Measurements from ENCODE around the gene ZNF778. TPM values are rescaled to one million over a fixed set of nuclear protein-coding genes. Genes with fewer than 3 reads are reported as not detected.

The ZNF778 gene
- total and polyA plus RNA-seq, 2 of the 13 experiments (the other 11 are each of a cell fraction or from before 2014, with no cell fraction given), result 3.8 to 7.2 TPM

DNA sequence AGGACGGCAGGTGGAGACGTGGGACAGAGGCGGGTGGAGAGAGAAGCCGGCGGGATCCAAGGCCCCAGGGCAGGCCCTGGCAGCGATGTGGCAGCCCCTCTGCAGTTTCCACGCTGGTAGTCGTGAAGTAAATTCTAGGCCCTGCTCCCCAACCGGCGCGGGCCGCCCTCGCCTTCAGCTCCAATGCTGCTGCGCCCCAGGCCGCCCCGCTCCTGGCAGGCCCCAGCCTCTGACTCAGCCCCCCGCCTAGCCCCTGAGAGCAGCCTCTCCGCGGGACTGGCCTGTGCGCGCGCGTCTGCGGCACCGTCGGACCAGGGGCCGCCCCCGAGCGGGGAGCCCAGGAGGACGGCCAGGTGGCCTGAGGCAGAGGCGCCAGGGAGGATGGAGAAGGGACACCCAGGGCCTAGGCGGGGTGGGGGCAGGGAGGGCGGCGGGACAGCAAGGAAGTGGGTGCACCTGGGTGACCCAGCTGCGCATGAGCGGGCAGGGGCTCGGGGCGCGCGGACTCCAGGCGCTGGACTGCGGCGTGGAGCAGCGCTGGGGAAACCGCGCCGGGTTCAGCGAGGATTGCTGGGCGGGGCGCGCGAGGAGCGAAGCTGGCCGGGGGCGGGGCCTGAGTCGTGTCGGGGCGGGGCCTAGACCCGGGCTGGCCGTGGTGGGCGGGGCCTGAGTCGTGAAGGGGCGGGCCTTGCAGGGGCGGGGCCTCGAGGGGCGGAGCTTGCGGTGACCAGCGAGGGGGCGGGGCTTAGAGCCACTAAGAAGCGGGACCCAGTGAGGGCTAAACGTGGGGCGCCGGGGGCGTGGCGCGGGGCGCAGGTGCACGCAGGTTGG lies 29.6 kb downstream of the ZNF778 start (continued):
- TF ChIP-seq ZNF547 (CRISPR knock-in tag; IDR thresholded peaks at IDR 0.05) (peak; percentile 90), CHD2 (IDR thresholded peaks at IDR 0.05; ENCODE audit: low read depth, low read length) (0 out of 2 replicates have a peak, but pooled peaks have one; percentile 35), ZNF674 (CRISPR knock-in tag; IDR thresholded peaks at IDR 0.05; ENCODE audit: low read depth) (no peak), NFIC (IDR thresholded peaks at IDR 0.05; ENCODE audit: low read length) (no peak), ZNF225 (CRISPR knock-in tag; IDR thresholded peaks at IDR 0.05) (peak; percentile 75; the same call in 1 of the 2 replicates), NFE2L2 (IDR thresholded peaks at IDR 0.05; ENCODE audit: low read length) (no peak), NFATC3 (CRISPR knock-in tag; IDR thresholded peaks at IDR 0.05) (peak; percentile 75; the same call in 1 of the 2 replicates), ZC3H13 (CRISPR knock-in tag; IDR thresholded peaks at IDR 0.05) (peak; percentile 88; the same call in 1 of the 2 replicates), TMF1 (CRISPR knock-in tag; IDR thresholded peaks at IDR 0.05; ENCODE audit: low read depth) (peak; percentile 30), POGZ (CRISPR knock-in tag; IDR thresholded peaks at IDR 0.05) (no peak; the same call in 1 of the 2 replicates), MYNN (CRISPR knock-in tag; IDR thresholded peaks at IDR 0.05; ENCODE audit: low read depth) (no peak; the same call in 1 of the 2 replicates), ZNF775 (CRISPR knock-in tag; IDR thresholded peaks at IDR 0.05; ENCODE audit: borderline replicate concordance) (peak; percentile 94), ZNF451 (CRISPR knock-in tag; IDR thresholded peaks at IDR 0.05) (peak; percentile 79), TAF15 (IDR thresholded peaks at IDR 0.05; ENCODE audit: low read depth, low read length, poor library complexity, severe bottlenecking) (no peak), TOPORS (CRISPR knock-in tag; IDR thresholded peaks at IDR 0.05) (0 out of 2 replicates have a peak, but pooled peaks have one; percentile 22), ARNTL (CRISPR knock-in tag; IDR thresholded peaks at IDR 0.05) (peak; percentile 16; the same call in 1 of the 2 replicates), ZNF124 (CRISPR knock-in tag; IDR thresholded peaks at IDR 0.05) (no peak; the same call in 1 of the 2 replicates), CBX5 (CRISPR knock-in tag; IDR thresholded peaks at IDR 0.05; ENCODE audit: borderline replicate concordance) (peak; percentile 62), ZNF292 (CRISPR knock-in tag; IDR thresholded peaks at IDR 0.05; ENCODE audit: borderline replicate concordance, low read depth) (no peak; the same call in 1 of the 2 replicates), GTF2F1 (IDR thresholded peaks at IDR 0.05; ENCODE audit: low read length) (no peak)
- TF ChIP-seq, protein P1, sequence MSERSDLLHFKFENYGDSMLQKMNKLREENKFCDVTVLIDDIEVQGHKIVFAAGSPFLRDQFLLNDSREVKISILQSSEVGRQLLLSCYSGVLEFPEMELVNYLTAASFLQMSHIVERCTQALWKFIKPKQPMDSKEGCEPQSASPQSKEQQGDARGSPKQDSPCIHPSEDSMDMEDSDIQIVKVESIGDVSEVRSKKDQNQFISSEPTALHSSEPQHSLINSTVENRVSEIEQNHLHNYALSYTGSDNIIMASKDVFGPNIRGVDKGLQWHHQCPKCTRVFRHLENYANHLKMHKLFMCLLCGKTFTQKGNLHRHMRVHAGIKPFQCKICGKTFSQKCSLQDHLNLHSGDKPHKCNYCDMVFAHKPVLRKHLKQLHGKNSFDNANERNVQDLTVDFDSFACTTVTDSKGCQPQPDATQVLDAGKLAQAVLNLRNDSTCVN (CRISPR knock-in tag; IDR thresholded peaks at IDR 0.05; ENCODE audit: borderline replicate concordance), result no peak; the same call in 1 of the 2 replicates
- TF ChIP-seq, protein P2, sequence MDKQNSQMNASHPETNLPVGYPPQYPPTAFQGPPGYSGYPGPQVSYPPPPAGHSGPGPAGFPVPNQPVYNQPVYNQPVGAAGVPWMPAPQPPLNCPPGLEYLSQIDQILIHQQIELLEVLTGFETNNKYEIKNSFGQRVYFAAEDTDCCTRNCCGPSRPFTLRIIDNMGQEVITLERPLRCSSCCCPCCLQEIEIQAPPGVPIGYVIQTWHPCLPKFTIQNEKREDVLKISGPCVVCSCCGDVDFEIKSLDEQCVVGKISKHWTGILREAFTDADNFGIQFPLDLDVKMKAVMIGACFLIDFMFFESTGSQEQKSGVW (CRISPR knock-in tag; IDR thresholded peaks at IDR 0.05; ENCODE audit: borderline replicate concordance), result no peak
- TF ChIP-seq, protein P3, sequence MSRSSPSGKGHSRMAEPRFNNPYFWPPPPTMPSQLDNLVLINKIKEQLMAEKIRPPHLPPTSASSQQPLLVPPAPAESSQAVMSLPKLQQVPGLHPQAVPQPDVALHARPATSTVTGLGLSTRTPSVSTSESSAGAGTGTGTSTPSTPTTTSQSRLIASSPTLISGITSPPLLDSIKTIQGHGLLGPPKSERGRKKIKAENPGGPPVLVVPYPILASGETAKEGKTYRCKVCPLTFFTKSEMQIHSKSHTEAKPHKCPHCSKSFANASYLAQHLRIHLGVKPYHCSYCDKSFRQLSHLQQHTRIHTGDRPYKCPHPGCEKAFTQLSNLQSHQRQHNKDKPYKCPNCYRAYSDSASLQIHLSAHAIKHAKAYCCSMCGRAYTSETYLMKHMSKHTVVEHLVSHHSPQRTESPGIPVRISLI (CRISPR knock-in tag; IDR thresholded peaks at IDR 0.05; ENCODE audit: borderline replicate concordance), result peak; percentile 19; the same call in 1 of the 2 replicates
- TF ChIP-seq, protein P4, sequence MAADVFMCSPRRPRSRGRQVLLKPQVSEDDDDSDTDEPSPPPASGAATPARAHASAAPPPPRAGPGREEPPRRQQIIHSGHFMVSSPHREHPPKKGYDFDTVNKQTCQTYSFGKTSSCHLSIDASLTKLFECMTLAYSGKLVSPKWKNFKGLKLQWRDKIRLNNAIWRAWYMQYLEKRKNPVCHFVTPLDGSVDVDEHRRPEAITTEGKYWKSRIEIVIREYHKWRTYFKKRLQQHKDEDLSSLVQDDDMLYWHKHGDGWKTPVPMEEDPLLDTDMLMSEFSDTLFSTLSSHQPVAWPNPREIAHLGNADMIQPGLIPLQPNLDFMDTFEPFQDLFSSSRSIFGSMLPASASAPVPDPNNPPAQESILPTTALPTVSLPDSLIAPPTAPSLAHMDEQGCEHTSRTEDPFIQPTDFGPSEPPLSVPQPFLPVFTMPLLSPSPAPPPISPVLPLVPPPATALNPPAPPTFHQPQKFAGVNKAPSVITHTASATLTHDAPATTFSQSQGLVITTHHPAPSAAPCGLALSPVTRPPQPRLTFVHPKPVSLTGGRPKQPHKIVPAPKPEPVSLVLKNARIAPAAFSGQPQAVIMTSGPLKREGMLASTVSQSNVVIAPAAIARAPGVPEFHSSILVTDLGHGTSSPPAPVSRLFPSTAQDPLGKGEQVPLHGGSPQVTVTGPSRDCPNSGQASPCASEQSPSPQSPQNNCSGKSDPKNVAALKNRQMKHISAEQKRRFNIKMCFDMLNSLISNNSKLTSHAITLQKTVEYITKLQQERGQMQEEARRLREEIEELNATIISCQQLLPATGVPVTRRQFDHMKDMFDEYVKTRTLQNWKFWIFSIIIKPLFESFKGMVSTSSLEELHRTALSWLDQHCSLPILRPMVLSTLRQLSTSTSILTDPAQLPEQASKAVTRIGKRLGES (CRISPR knock-in tag; IDR thresholded peaks at IDR 0.05; ENCODE audit: borderline replicate concordance), result no peak

All from HepG2 (cell line).